IPS-15b (cell line): Measurements from ENCODE around the gene PUS1.
A peak's percentile ranks its signal among the peaks of the same experiment; 100 is the strongest.

Experiments
- H3K27me3 ChIP-seq: one replicate; pipeline ENCODE4 v1.6.1; 2013; ENCODE audit warnings: low read length; ENCODE audit not compliant: control insufficient read depth, insufficient read depth
- H3K36me3 ChIP-seq: one replicate; pipeline ENCODE4 v1.6.1; 2013; ENCODE audit warnings: low read length; ENCODE audit not compliant: control insufficient read depth, insufficient read depth
- H3K4me1 ChIP-seq: one replicate; pipeline ENCODE4 v1.6.1; 2013; ENCODE audit warnings: mild to moderate bottlenecking, low read length; ENCODE audit not compliant: control insufficient read depth, insufficient read depth
- H3K4me3 ChIP-seq: one replicate; pipeline ENCODE4 v1.5.1; 2013; ENCODE audit warnings: low read depth, low read length
- H3K9ac ChIP-seq: one replicate; pipeline ENCODE4 v1.6.1; 2013; ENCODE audit warnings: low read depth, mild to moderate bottlenecking, low read length
- H3K9me3 ChIP-seq: one replicate; pipeline ENCODE4 v1.6.1; 2013; ENCODE audit warnings: mild to moderate bottlenecking, low read length; ENCODE audit not compliant: control insufficient read depth, insufficient read depth

The PUS1 gene

GRCh38 chr12:131895640-131896079, 33.4 kb upstream of the PUS1 start:
- no peaks in the 10 kb centered on the region for H3K9me3 ChIP-seq
- H3K9ac ChIP-seq, result peak overlapping the region; percentile 70
- no peaks in the 10 kb centered on the region for H3K4me1 ChIP-seq
- peaks cover 5% of the 10 kb centered on the region for H3K36me3 ChIP-seq
- no peaks in the 10 kb centered on the region for H3K27me3 ChIP-seq
- peak overlapping the region; percentile 62 for H3K4me3 ChIP-seq

- peak overlapping the region; percentile 54 for H3K9ac ChIP-seq
- peaks cover 5% of the 10 kb centered on the region for H3K36me3 ChIP-seq
- H3K4me3 ChIP-seq, result peak overlapping the region; percentile 62
- no peaks in the 10 kb centered on the region for H3K4me1 ChIP-seq
- no peaks in the 10 kb centered on the region for H3K27me3 ChIP-seq
- no peaks in the 10 kb centered on the region for H3K9me3 ChIP-seq
Measured at GRCh38 chr12:131896080-131896810, 32.8 kb upstream of the PUS1 start.

- Histone ChIP-seq H3K4me3 (no peak overlapping the region), H3K9ac (peak overlapping the region; percentile 54)
Measured at GRCh38 chr12:131896811-131897270, 32.2 kb upstream of the PUS1 start.

GRCh38 chr12:131897276-131897675, 31.8 kb upstream of the PUS1 start:
- no peaks in the 10 kb centered on the region for H3K9me3 ChIP-seq
- H3K4me3 ChIP-seq, result no peak overlapping the region
- H3K36me3 ChIP-seq, result peaks cover 8% of the 10 kb centered on the region
- H3K9ac ChIP-seq, result peak overlapping the region; percentile 54
- no peaks in the 10 kb centered on the region for H3K4me1 ChIP-seq
- no peaks in the 10 kb centered on the region for H3K27me3 ChIP-seq

More at GRCh38 chr12:131896811-131897270, 32.2 kb upstream of the PUS1 start:
- Histone ChIP-seq H3K4me1 (no peaks in the 10 kb centered on the region), H3K9me3 (no peaks in the 10 kb centered on the region), H3K27me3 (no peaks in the 10 kb centered on the region), H3K36me3 (peaks cover 7% of the 10 kb centered on the region)

- Histone ChIP-seq H3K9me3 (no peaks in the 10 kb centered on the region), H3K36me3 (peaks cover 11% of the 10 kb centered on the region), H3K4me1 (no peaks in the 10 kb centered on the region), H3K9ac (no peak overlapping the region), H3K4me3 (no peak overlapping the region), H3K27me3 (no peaks in the 10 kb centered on the region)
Measured at GRCh38 chr12:131897875-131898274, 31.2 kb upstream of the PUS1 start.

GRCh38 chr12:131900397-131900796, 28.7 kb upstream of the PUS1 start:
- Histone ChIP-seq H3K9ac (no peak overlapping the region), H3K4me1 (no peaks in the 10 kb centered on the region)

GRCh38 chr12:131901431-131902331, 27.4 kb upstream of the PUS1 start:
- no peaks in the 10 kb centered on the region for H3K27me3 ChIP-seq
- H3K4me1 ChIP-seq, result no peaks in the 10 kb centered on the region
- H3K9me3 ChIP-seq, result no peaks in the 10 kb centered on the region
- H3K4me3 ChIP-seq, result no peak overlapping the region
- peaks cover 16% of the 10 kb centered on the region for H3K36me3 ChIP-seq
- no peak overlapping the region for H3K9ac ChIP-seq

More at GRCh38 chr12:131900397-131900796, 28.7 kb upstream of the PUS1 start:
- Histone ChIP-seq H3K36me3 (peaks cover 15% of the 10 kb centered on the region), H3K9me3 (no peaks in the 10 kb centered on the region), H3K27me3 (no peaks in the 10 kb centered on the region), H3K4me3 (no peak overlapping the region)

- Histone ChIP-seq H3K4me1 (no peaks in the 10 kb centered on the region), H3K36me3 (peaks cover 14% of the 10 kb centered on the region), H3K9ac (peak overlapping the region; percentile 8), H3K4me3 (no peak overlapping the region), H3K27me3 (no peaks in the 10 kb centered on the region), H3K9me3 (no peaks in the 10 kb centered on the region)
Measured at GRCh38 chr12:131902332-131903241, 26.5 kb upstream of the PUS1 start.

- Histone ChIP-seq H3K9me3 (no peaks in the 10 kb centered on the region), H3K27me3 (no peaks in the 10 kb centered on the region), H3K4me1 (no peaks in the 10 kb centered on the region), H3K4me3 (no peak overlapping the region), H3K9ac (peak overlapping the region; percentile 47), H3K36me3 (peaks cover 16% of the 10 kb centered on the region)
Measured at GRCh38 chr12:131903270-131904255, 25.5 kb upstream of the PUS1 start.

- Histone ChIP-seq H3K4me1 (no peaks in the 10 kb centered on the region), H3K9ac (no peak overlapping the region), H3K9me3 (no peaks in the 10 kb centered on the region), H3K4me3 (no peak overlapping the region), H3K27me3 (no peaks in the 10 kb centered on the region), H3K36me3 (peaks cover 24% of the 10 kb centered on the region)
Measured at GRCh38 chr12:131904346-131904745, 24.7 kb upstream of the PUS1 start.
